SKM-1 (cell line): ENCODE data around the gene NTM.

Source experiments
- DNase-seq: peaks from one replicate; lab custom pipeline; 2025; ENCODE audit not compliant: unreplicated experiment; lab: John Stamatoyannopoulos, UW

NTM gene

GRCh38 chr11:131543389-131544025 is 173.1 kb downstream of the NTM start:
- no peak for DNase-seq

DNA sequence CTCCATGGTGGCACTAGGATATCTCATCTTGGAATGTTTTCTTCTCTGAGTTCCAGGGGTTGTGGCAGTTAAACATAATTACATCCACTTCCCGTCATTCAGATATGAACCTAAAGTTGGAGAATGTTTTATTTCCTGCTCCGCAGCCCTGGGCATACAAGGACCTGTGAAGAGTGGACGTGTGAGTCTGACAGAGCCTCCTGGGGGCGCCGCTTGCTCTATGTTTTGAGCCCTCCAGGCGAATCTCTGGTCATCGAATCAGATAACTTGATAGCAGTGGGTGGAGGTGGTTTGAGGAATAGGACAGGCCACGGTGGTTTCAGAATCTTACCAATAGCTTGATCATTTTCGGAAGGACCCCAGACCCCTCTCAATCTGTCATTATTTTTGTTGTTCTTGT is 174.2 kb downstream of the NTM start:
- no peak for DNase-seq

DNA sequence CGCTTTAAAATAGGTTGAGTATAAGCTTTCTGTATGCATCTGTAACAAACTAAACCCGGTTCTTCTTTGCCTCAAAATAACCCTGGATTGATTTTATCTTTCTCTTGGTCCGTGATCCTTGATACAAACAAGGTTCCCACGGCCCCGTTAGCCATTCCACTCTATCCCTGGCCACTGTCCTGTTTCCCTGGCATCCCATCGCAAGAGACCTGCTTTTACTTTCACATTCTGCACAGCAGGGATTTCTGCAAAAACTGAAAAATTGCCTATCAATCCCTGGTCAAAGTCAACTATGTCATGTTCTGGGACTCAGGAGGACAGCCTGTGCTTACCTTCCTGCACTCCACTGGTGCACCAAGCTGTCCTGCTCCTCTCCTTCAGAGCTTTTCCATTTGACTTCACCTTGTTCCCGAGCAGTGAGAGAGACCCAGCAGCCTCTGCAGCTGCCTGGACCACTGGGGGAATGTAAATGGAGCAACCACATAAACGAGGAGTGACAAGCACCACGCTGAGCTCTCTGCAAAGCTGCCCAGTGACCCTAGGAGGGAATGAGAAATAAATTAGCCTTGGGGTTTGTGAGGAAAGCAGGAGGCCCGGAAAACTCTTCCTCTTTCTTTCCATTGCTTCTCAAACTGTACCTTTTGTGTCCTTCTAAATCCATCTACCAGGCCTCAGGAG is 175.9 kb downstream of the NTM start:
- DNase-seq, result no peak

- DNase-seq, result no peak
Observed at GRCh38 chr11:131549099-131549498, 178.7 kb downstream of the NTM start.

DNA sequence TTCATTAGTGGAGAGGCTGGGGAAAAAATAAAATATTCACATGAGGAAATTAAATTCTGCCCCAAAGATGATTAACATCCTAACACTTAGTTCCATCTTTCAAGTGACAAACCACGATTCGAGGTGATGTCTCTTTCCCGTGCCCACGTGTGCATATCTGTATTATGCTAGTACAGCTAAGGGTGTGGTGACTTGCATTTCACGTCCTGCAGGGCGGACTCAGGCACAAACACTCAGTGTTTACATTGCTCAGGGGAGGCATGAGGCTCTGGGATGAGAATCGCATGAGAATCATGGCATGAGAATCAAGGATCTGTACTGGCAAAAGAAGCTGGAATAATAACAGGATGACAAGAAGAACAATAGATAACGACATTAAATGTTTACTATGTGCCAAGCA is 179.4 kb downstream of the NTM start:
- DNase-seq, result no peak

- DNase-seq, result no peak
Observed at GRCh38 chr11:131560287-131560686, 189.9 kb downstream of the NTM start.

DNA sequence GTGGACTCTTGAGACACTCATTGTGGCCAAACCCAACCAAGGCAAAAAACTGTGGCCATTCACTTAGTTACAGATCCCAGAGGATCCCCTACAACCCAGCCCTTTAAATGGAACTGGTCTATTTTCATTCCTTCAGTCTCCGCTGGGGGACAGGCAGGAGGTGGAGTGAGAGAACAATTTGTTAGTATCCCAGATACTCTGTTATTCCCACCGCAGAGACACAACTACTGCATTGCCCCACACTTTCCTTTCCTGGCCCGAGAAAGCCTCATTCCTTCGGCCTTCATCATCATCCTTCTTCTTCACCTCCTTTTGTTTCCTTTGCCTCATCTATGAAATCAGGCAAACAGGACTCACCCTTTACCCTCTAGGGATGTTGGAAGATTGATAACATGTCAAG is 191.1 kb downstream of the NTM start:
- DNase-seq, result no peak

GRCh38 chr11:131561972-131562371 is 191.6 kb downstream of the NTM start:
- DNase-seq, result no peak

GRCh38 chr11:131568318-131568717 is 197.9 kb downstream of the NTM start:
- no peak for DNase-seq

DNA sequence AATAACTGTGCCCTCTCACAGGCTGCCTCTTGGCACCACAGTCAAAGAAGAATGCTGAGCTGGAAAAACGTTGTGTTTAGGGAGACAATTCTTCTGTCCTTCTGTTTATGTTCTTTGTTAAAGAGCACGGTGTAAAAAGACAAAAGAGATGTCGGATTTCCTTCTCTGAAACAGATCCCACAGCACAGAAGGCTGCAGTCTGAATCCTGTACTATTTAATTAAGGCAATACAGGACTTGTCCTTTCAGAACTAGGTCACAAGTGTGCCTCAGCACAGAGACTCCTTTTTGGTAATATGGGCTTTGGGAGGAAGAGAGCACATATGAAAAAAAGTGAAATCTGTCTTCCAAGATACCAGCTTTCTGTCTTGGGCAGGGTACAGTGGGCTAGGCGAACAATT is 201.2 kb downstream of the NTM start:
- DNase-seq, result no peak

DNA sequence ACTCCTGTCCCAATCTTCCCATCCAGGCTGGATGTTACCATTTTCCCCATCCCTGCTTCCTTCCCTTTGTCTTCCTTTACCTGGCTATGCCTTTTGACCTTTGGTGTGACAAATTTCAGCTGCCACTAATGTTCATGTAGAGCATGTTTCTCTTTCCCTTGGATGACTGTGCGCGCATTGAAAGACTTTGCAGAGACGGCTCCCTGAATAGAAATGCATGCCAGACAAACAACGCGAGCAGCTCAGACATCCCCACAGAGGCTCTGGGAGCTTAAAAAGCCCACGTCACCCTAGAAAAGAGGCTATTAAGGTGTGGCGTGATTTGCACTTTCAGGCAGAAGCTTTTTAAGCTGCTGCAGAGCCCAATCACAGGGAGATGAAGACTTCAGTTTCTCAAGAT is 202.0 kb downstream of the NTM start:
- DNase-seq, result no peak

GRCh38 chr11:131579932-131580387 is 209.5 kb downstream of the NTM start:
- DNase-seq, result no peak

DNA sequence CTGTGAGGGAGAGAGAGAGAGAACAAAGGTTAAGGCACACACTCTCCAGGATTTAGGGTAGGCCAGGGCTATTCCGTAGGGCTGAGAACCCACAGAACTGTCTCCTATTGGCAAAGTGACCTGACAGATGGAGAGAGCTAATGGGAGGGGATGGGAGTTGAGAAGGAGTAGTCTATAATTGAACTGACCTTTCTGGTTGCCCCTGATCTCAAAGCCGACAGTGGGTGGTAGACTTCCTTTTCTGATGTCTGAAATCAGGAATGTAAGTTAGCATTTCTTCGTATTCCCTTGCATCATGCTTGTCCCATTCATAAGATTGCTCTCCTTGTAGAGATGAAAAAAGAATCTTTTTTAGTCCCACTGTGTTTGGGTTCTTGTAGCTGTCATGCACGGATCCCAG is 210.1 kb downstream of the NTM start:
- DNase-seq, result no peak

GRCh38 chr11:131581046-131581445 is 210.6 kb downstream of the NTM start:
- no peak for DNase-seq

GRCh38 chr11:131582021-131582525 is 211.7 kb downstream of the NTM start:
- no peak for DNase-seq

DNA sequence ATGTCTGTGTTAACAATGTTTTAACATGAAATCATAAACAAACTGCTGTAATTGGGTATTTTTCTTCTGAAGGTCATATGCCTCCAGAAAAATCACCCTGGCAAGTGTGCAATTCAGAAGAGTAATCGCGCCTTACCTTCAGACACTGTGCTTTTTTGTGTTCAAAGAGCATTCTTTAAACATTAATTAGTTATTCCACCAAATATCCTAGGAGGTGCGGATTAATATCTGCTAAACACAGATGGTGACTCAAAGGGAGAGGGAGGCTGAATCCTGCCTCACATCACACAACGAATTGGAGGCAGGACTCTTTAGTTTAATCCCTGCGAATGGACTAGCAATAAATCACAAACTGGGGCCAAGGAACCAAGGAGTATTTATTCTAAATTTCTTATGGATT is 213.0 kb downstream of the NTM start:
- DNase-seq, result no peak

- DNase-seq, result no peak
Observed at GRCh38 chr11:131583938-131584337, 213.5 kb downstream of the NTM start.

- no peak for DNase-seq
Observed at GRCh38 chr11:131584785-131585592, 214.6 kb downstream of the NTM start.

- no peak for DNase-seq
Observed at GRCh38 chr11:131588057-131588456, 217.6 kb downstream of the NTM start.

DNA sequence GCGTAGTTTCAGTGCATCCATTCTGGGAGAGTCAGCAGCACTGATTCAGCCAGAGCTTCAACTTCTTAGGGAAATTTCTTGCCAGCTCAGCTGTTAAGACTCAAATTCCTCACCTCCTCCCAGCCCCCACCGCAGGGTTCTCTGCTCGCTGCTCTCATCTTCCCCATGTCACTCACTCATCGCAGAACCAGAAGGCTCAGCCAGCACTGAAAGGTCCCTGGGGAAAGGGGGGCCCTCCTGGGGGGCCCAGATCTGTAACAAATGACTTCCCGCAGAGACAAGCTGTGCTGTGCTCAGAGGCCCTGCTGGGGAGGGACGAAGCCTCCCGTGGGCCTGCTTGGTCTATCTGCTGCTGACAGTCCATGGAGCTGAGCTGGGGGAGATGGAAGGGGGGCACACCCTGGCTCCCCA is 220.6 kb downstream of the NTM start:
- DNase-seq, result no peak

GRCh38 chr11:131592152-131592551 is 221.7 kb downstream of the NTM start:
- no peak for DNase-seq

DNA sequence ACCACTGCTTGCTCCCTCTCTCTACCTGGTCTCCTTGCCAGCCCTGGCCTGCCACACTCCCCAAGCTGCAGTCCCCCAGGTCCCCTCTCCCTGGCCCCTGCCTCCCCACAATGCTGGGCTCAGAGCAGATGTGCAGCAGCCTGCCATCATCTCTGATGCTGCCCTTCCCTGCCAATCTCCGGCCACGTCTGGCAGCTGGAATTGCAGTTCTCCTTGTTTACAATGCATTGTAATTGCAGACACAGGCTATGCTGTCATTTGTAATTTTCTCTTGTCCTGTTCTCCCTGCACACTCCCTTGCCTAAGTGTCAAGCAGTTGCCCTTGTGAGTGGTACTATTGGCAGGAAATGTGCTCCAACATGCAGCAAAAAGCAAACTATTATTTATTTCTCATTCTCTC is 222.3 kb downstream of the NTM start:
- no peak for DNase-seq
